ENCODE results near the gene SESTD1. TPM values are rescaled to one million over a fixed set of nuclear protein-coding genes. Genes with fewer than 3 reads are reported as not detected.

Gene SESTD1
- total and polyA plus RNA-seq, 2 of the 13 experiments (the other 11 are each of a cell fraction or from before 2014, with no cell fraction given) = 74.4 to 101 TPM

- TF ChIP-seq RERE (CRISPR knock-in tag; IDR thresholded peaks at IDR 0.05; ENCODE audit: low read depth) = no peak
- TF ChIP-seq MAFF (IDR thresholded peaks at IDR 0.05; ENCODE audit: low read depth, low read length) = peak; percentile 82
- no peak for TF ChIP-seq REPIN1 (CRISPR knock-in tag; IDR thresholded peaks at IDR 0.05; ENCODE audit: borderline replicate concordance, low read depth)
- TF ChIP-seq SRY (CRISPR knock-in tag; IDR thresholded peaks at IDR 0.05) = no peak
- no peak for TF ChIP-seq GZF1 (CRISPR knock-in tag; IDR thresholded peaks at IDR 0.05)
- TF ChIP-seq ZNF558 (CRISPR knock-in tag; IDR thresholded peaks at IDR 0.05; ENCODE audit: borderline replicate concordance) = no peak
Measured at GRCh38 chr2:179262077-179262660, 2.5 kb downstream of the SESTD1 start (continued).

Data from HepG2 (cell line).